HepG2 (cell line): Measurements from ENCODE around the gene MILR1. TPM values are rescaled to one million over a fixed set of nuclear protein-coding genes. Genes with fewer than 3 reads are reported as not detected.

Experiments
- ATAC-seq: fragments of 200-7000 bp; cut with Tn5 transposase; 3 replicates; pipeline ENCODE4 v1.9.1; 2020; ENCODE audit warnings: mild to moderate bottlenecking, moderate library complexity
- BruUV-seq: library from RNA; stranded (reverse); fragments of 400-500 nt; replicated peaks from 2 replicates; lab custom pipeline; 2021; lab: Mats Ljungman, UMichigan
- CTCF ChIA-PET: fragments of 300-600 bp; formaldehyde crosslinking; extraction: SDS; loops from one replicate; lab custom pipeline; 2021; ENCODE audit warnings: low total read pairs, inconsistent platforms, low intra/inter-chr PET ratio; lab: Yijun Ruan, JAX
- POLR2A ChIA-PET: fragments of 350-600 bp; sonication (Branson Sonifier 250); formaldehyde crosslinking; loops from one replicate; lab custom pipeline; 2020; ENCODE audit warnings: antibody characterized with exemption, inconsistent platforms; lab: Yijun Ruan, JAX
- DNase-seq: peaks from one replicate; pipeline ENCODE4 v3.0.0-alpha.2; 2015; ENCODE audit warnings: low spot score
- FAIRE-seq: peaks from 3 replicates; lab custom pipeline; 2011; peaks lifted over from hg19 to GRCh38; lab: Jason Lieb, UNC
- H2AFZ ChIP-seq: one replicate; pipeline ENCODE4 v1.6.1; 2011; ENCODE audit warnings: low read length, inconsistent platforms
- H3K27ac ChIP-seq: fragments of 300-600 bp; 3 replicates; pipeline ENCODE4 v1.8.0; 2011; ENCODE audit warnings: mixed run types, mild to moderate bottlenecking, mixed read lengths, low read length, inconsistent platforms; ENCODE audit not compliant: insufficient read depth; ENCODE audit errors: extremely low read length
- H3K27me3 ChIP-seq, 2 experiments: fragments of 200-600 bp in 1 of 2; 2 replicates in 1 of 2; 3 replicates in 1 of 2; pipeline versions ENCODE4 v1.6.0 to v1.8.0; 2011; ENCODE audit warnings: low read length in 2 of 2, mild to moderate bottlenecking in 2 of 2, moderate library complexity in 2 of 2, inconsistent platforms in 1 of 2; ENCODE audit not compliant: insufficient read depth in 2 of 2, control insufficient read depth in 1 of 2
- H3K36me3 ChIP-seq, 2 experiments: fragments of 200-600 bp in 1 of 2; replicated peaks in 1 of 2; 2 replicates in 1 of 2; 3 replicates in 1 of 2; pipeline versions ENCODE4 v1.5.1 to v1.8.0; 2011; ENCODE audit warnings: low read length in 2 of 2, inconsistent platforms in 1 of 2; ENCODE audit not compliant: insufficient read depth in 2 of 2, control insufficient read depth in 1 of 2
- H3K4me1 ChIP-seq: 2 replicates; pipeline ENCODE4 v1.5.1; 2012; ENCODE audit warnings: low read length, inconsistent platforms; ENCODE audit not compliant: insufficient read depth
- H3K4me2 ChIP-seq: 2 replicates; pipeline ENCODE4 v1.6.0; 2011; ENCODE audit warnings: low read depth, low read length, inconsistent platforms
- H3K4me3 ChIP-seq, 3 experiments: fragments of 200-600 bp in 1 of 3; sonication (generic), shearing (Covaris generic) in 1 of 3; replicated peaks in 1 of 3; 2 replicates each; pipeline ENCODE4 v1.5.1; 2011 to 2016; ENCODE audit warnings: low read length in 3 of 3, inconsistent platforms in 2 of 3, low read depth in 2 of 3, mild to moderate bottlenecking in 2 of 3, control low read depth in 1 of 3, mixed read lengths in 1 of 3; ENCODE audit not compliant: insufficient read depth in 1 of 3
- H3K79me2 ChIP-seq: one replicate; pipeline ENCODE4 v1.6.1; 2011; ENCODE audit warnings: low read length, inconsistent platforms; ENCODE audit not compliant: insufficient read depth
- H3K9ac ChIP-seq: 2 replicates; pipeline ENCODE4 v1.6.0; 2011; ENCODE audit warnings: mild to moderate bottlenecking, low read depth, low read length, inconsistent platforms; ENCODE audit not compliant: insufficient read depth
- H3K9me3 ChIP-seq: 2 replicates; pipeline ENCODE4 v1.5.1; 2012; ENCODE audit warnings: mild to moderate bottlenecking, low read length
- H4K20me1 ChIP-seq: 2 replicates; pipeline ENCODE4 v1.6.0; 2011; ENCODE audit warnings: inconsistent platforms, mild to moderate bottlenecking, low read length, moderate library complexity; ENCODE audit not compliant: insufficient read depth
- ASH2L ChIP-seq: fragments of 300-600, 200-600 bp; sonication (generic); IDR thresholded peaks from 2 replicates; pipeline ENCODE4 v1.7.0; 2017; ENCODE audit warnings: low read depth, mild to moderate bottlenecking, moderate library complexity, mixed read lengths, low read length; ENCODE audit not compliant: insufficient read length
- ATF7-NPFF ChIP-seq: sonication (generic); formaldehyde crosslinking; IDR thresholded peaks from 2 replicates; pipeline ENCODE4 v1.8.1; 2023; ENCODE audit warnings: mild to moderate bottlenecking, low read depth, missing genetic modification reagents, moderate library complexity
- ELF4 ChIP-seq: sonication (generic); formaldehyde crosslinking; IDR thresholded peaks from 2 replicates; pipeline ENCODE4 v1.5.0; 2020; ENCODE audit warnings: missing genetic modification reagents, mild to moderate bottlenecking, moderate library complexity, borderline replicate concordance
- KDM2A ChIP-seq: sonication (generic); formaldehyde crosslinking; IDR thresholded peaks from 2 replicates; pipeline ENCODE4 v1.4.0; 2020; ENCODE audit warnings: low read depth, missing genetic modification reagents, borderline replicate concordance
- NFRKB ChIP-seq: fragments of 450-650 bp; IDR thresholded peaks from 2 replicates; pipeline ENCODE4 v1.6.1; 2017
- POLR2A ChIP-seq, 2 experiments: IDR thresholded peaks; 2 replicates each; pipeline ENCODE4 v1.6.1; 2011; ENCODE audit warnings: low read depth in 2 of 2, low read length in 2 of 2, mild to moderate bottlenecking in 1 of 2, moderate library complexity in 1 of 2; ENCODE audit not compliant: insufficient read depth in 1 of 2
- POLR2AphosphoS2 ChIP-seq: IDR thresholded peaks from 2 replicates; pipeline ENCODE4 v1.6.1; 2011; ENCODE audit warnings: low read depth, low read length, improper control_type of control experiment
- POLR2AphosphoS5 ChIP-seq: IDR thresholded peaks from 2 replicates; pipeline ENCODE4 v1.6.1; 2012; ENCODE audit warnings: low read depth, low read length
- POLR2G ChIP-seq: fragments of 200-400 bp; formaldehyde crosslinking; IDR thresholded peaks from 2 replicates; pipeline ENCODE4 v1.6.1; 2018; ENCODE audit warnings: mild to moderate bottlenecking, low read depth, low read length, moderate library complexity
- RBM22 ChIP-seq: fragments of 200-400 bp; formaldehyde crosslinking; optimal IDR thresholded peaks from 2 replicates; pipeline ENCODE3; 2017; ENCODE audit warnings: mild to moderate bottlenecking, low read length, moderate library complexity
- SRSF9 ChIP-seq: fragments of 200-400 bp; formaldehyde crosslinking; IDR thresholded peaks from 2 replicates; pipeline ENCODE4 v1.6.1; 2018; ENCODE audit warnings: borderline replicate concordance, mild to moderate bottlenecking, low read depth, low read length; ENCODE audit not compliant: insufficient read depth, poor library complexity, severe bottlenecking
- TGIF2 ChIP-seq: IDR thresholded peaks from 2 replicates; pipeline ENCODE4 v1.6.1; 2016; ENCODE audit warnings: control low read depth, missing compliant biosample characterization
- TOPORS ChIP-seq: sonication (generic); formaldehyde crosslinking; IDR thresholded peaks from 2 replicates; pipeline ENCODE4 v1.8.0; 2023; ENCODE audit warnings: mild to moderate bottlenecking, missing genetic modification reagents
- ZNF709 ChIP-seq: sonication (generic); formaldehyde crosslinking; IDR thresholded peaks from 2 replicates; pipeline ENCODE4 v1.5.0; 2020; ENCODE audit warnings: mild to moderate bottlenecking, missing genetic modification reagents
- WGBS: methylation state at CpG from one replicate; pipeline ENCODE4 v1.1.6; 2017; ENCODE audit warnings: low lambda C conversion rate; 5-methylcytosine and 5-hydroxymethylcytosine counted together
- in situ Hi-C: cut with HindIII; loops from 2 replicates; pipeline ENCODE4 v1.10.0; 2017; ENCODE audit warnings: low pct_unique_long_range_greater_than_20kb; ENCODE audit not compliant: extremely low pct_ligation_motif_present
- intact Hi-C: fragments of 100-400 bp; cut with micrococcal nuclease; formaldehyde crosslinking; loops from one replicate; pipeline ENCODE4 v1.10.0; 2022; ENCODE audit not compliant: unreplicated experiment
- polyA plus RNA-seq, 8 experiments: library from polyadenylated mRNA; depleted of rRNA in 3 of 8; stranded (reverse) in 7 of 8; unstranded in 1 of 8; fragments of >200 nt; fragmentation: Illumina TruSeq in 4 of 8; extraction: Trizol in 4 of 8; gene quantifications; 2 replicates each; pipeline versions ENCODE4 v1.2.1 to v1.2.3, GENCODE V29; 2011 to 2016; ENCODE audit warnings: low read depth in 4 of 8, missing spikeins in 1 of 8, mixed read lengths in 1 of 8; ENCODE audit not compliant: insufficient read depth in 1 of 8
- total RNA-seq, 5 experiments: library from RNA; depleted of rRNA; stranded (reverse); fragments of >200 nt; fragmentation: Illumina TruSeq; extraction: Trizol; gene quantifications; 2 replicates each; pipeline ENCODE4 v1.2.3, GENCODE V29; 2016; ENCODE audit warnings: low read depth in 1 of 5
- TF ChIP-seq, protein P1 (sequence below): fragments of 450-650 bp; IDR thresholded peaks from 2 replicates; pipeline ENCODE4 v1.6.1; 2016
- TF ChIP-seq, protein P2 (sequence below): sonication (generic); formaldehyde crosslinking; conservative IDR thresholded peaks from 2 replicates; pipeline ENCODE4 v1.4.0; 2020; ENCODE audit warnings: missing genetic modification reagents
- TF ChIP-seq, protein P3 (sequence below), 2 experiments: fragments of 450-650 bp in 1 of 2; sonication (generic) in 1 of 2; formaldehyde crosslinking; IDR thresholded peaks; 2 replicates each; pipeline versions ENCODE4 v1.5.0 to v1.8.0; 2020 to 2022; ENCODE audit warnings: mild to moderate bottlenecking in 1 of 2, missing genetic modification reagents in 1 of 2

MILR1 gene
- total and polyA plus RNA-seq, 2 of the 13 experiments (the other 11 are each of a cell fraction or from before 2014, with no cell fraction given): 0.27 to 1.7 TPM

DNA sequence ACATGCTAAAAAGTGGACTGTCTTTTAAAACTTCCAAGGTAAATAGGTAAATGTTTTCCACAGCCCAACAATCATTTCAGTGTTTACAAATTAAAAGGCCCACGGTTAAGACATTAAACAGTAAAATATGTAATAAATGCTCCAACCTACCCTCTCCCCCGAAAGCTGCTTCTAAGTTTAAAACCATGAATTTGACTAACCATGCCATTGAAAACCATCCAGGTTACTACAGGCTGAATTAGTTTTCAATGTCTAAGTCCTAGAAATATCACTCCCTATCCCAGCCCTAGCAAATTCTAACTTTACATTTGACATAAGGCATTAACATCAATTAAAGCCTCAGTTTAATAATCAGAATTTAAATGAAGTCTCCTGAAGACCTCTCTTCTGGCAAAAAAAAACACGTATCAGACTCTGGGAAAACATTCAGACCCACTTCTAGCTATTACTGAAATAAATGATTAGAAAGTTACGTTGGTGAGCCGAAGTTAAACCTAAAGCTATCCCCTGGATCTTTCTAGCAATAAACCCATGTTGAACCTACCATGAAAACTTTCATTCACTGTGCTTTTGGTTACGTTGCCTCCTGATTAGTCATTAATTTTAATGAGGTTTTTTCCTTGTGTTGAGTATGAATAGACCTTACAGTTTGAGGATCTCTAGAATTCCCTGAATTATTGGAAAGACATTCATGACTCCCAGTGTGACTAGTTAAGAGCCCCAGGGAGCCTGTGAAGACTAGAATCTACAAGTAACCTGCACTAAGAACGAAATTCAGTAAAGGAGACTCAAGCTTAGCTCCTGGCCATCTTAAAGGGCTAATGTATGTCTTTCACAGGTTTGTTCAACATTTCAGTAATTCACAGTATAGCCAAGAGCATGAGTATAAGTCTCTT is 49.6 kb downstream of the MILR1 start (continued):
- no peak for TF ChIP-seq SRSF9
- TF ChIP-seq TGIF2: no peak
- TF ChIP-seq, protein P1, sequence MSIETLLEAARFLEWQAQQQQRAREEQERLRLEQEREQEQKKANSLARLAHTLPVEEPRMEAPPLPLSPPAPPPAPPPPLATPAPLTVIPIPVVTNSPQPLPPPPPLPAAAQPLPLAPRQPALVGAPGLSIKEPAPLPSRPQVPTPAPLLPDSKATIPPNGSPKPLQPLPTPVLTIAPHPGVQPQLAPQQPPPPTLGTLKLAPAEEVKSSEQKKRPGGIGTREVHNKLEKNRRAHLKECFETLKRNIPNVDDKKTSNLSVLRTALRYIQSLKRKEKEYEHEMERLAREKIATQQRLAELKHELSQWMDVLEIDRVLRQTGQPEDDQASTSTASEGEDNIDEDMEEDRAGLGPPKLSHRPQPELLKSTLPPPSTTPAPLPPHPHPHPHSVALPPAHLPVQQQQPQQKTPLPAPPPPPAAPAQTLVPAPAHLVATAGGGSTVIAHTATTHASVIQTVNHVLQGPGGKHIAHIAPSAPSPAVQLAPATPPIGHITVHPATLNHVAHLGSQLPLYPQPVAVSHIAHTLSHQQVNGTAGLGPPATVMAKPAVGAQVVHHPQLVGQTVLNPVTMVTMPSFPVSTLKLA: no peak

DNA sequence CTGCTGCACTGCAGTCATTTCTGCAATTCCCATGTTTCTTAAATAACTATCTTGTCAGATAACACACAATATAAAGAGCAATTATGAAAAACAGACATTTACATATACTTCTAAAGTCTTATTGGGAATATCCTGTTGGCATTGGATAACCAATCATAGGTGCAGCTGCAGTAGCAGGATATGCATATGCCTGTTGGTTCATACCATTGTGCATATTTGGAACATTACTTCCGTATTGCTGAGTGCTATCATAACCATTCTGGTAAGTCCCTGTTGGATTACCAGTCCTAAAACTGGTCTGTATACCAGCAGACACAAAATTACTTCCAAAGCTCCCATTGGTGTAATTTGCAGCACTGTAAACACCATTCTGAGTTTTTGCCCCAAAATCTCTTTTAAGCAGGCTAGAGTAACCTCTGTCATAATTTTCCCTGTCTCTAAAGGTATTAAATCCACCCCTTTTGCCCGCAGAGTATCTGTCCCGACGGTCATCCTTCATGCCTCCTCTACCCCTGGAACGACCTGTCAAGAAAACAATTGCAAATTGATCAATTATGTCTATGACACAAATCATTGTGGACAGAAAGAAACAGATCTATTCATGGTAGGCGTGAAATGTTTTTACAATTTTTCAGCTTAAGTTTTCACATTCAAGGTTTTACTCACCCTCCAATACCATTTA is 51.0 kb downstream of the MILR1 start:
- no peak for DNase-seq
- BruUV-seq: no TSS peak
- H3K36me3 ChIP-seq: peaks cover 26 to 55% of the 10 kb centered on the region in 2 experiments
- no peak for FAIRE-seq
- peaks cover 83% of the 10 kb centered on the region for H3K4me1 ChIP-seq
- no peak overlapping the region for H2AFZ ChIP-seq
- in situ Hi-C loops: loop anchor here (10.0 kb wide), 2 partner anchors 195 to 655 kb away; partner anchors contain the start of gene SMARCD2
- TF ChIP-seq ELF4 (CRISPR knock-in tag) (no peak), NFRKB (no peak), KDM2A (CRISPR knock-in tag) (no peak), ZNF709 (CRISPR knock-in tag) (no peak), POLR2AphosphoS5 (peak; percentile 51; the same call in 1 of the 2 replicates), POLR2AphosphoS2 (peak; percentile 92), RBM22 (peak; percentile 48), POLR2G (peak; percentile 46), ATF7-NPFF (CRISPR knock-in tag) (no peak), TOPORS (CRISPR knock-in tag) (no peak), ASH2L (peak; percentile 15), POLR2A (IDR thresholded peaks at IDR 0.05; ENCODE audit: insufficient read depth in 1 of 2, low read depth in 2 of 2, low read length in 2 of 2) (peak in 1 of 2 experiments; percentile 47; a peak in 1 of 4 replicates)
- TF ChIP-seq, protein P2, sequence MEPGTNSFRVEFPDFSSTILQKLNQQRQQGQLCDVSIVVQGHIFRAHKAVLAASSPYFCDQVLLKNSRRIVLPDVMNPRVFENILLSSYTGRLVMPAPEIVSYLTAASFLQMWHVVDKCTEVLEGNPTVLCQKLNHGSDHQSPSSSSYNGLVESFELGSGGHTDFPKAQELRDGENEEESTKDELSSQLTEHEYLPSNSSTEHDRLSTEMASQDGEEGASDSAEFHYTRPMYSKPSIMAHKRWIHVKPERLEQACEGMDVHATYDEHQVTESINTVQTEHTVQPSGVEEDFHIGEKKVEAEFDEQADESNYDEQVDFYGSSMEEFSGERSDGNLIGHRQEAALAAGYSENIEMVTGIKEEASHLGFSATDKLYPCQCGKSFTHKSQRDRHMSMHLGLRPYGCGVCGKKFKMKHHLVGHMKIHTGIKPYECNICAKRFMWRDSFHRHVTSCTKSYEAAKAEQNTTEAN (CRISPR knock-in tag): no peak
- TF ChIP-seq, protein P3, sequence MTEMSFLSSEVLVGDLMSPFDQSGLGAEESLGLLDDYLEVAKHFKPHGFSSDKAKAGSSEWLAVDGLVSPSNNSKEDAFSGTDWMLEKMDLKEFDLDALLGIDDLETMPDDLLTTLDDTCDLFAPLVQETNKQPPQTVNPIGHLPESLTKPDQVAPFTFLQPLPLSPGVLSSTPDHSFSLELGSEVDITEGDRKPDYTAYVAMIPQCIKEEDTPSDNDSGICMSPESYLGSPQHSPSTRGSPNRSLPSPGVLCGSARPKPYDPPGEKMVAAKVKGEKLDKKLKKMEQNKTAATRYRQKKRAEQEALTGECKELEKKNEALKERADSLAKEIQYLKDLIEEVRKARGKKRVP (CRISPR knock-in tag; IDR thresholded peaks at IDR 0.05): 0 out of 4 replicates have a peak, but pooled peaks of 1 of the 2 experiments have one; percentile 8
- TF ChIP-seq, all 625 proteins: peak for 7
- Histone ChIP-seq H4K20me1 (peaks cover 50% of the 10 kb centered on the region), H3K4me3 (no peak overlapping the region), H3K27me3 (no peaks in the 10 kb centered on the region; a peak in 1 of 5 replicates), H3K27ac (no peak overlapping the region), H3K4me2 (no peak overlapping the region), H3K9ac (no peak overlapping the region), H3K9me3 (no peaks in the 10 kb centered on the region), H3K79me2 (peaks cover 40% of the 10 kb centered on the region)
- ChIA-PET CTCF (no interaction called here), POLR2A (no interaction called here)
- intact Hi-C loops: loop anchor here (10.0 kb wide), 2 partner anchors 175 to 345 kb away; no protein-coding TSS in a partner anchor
- ATAC-seq: no peak
- WGBS: 96% methylated on average over 6 of the region's 6 CpGs
